ENCODE data around the gene PRKG1. TPM values are rescaled to one million over a fixed set of nuclear protein-coding genes. Genes with fewer than 3 reads are reported as not detected.

Gene PRKG1
- total RNA-seq, 1 experiment from 2014 or later: 10.4 TPM

GRCh38 chr10:51786684-51787035, 712.4 kb downstream of the PRKG1 start:
- Histone ChIP-seq H2BK15ac (ENCODE audit: low read depth, low read length) (no peak overlapping the region), H4K5ac (ENCODE audit: insufficient read length, low read depth, low read length) (no peak overlapping the region), H4K91ac (ENCODE audit: insufficient read length, low read depth, low read length) (no peak overlapping the region), H3K56ac (ENCODE audit: insufficient read length, low read depth, low read length) (no peak overlapping the region), H3K4me2 (ENCODE audit: insufficient read depth, insufficient read length, low read length) (no peak overlapping the region), H2BK120ac (ENCODE audit: low read depth, low read length, poor library complexity, severe bottlenecking) (no peak overlapping the region), H3K4ac (ENCODE audit: low read depth, low read length) (no peak overlapping the region), H2AK5ac (ENCODE audit: insufficient read length, low read length) (no peak overlapping the region), H3K9ac (ENCODE audit: extremely low read depth, insufficient read length, low read length) (no peak overlapping the region), H2BK5ac (ENCODE audit: insufficient read length, low read length) (no peak overlapping the region), H3K27ac (ENCODE audit: insufficient read length, low read depth, low read length) (no peak overlapping the region), H3K18ac (ENCODE audit: insufficient read length, low read depth, low read length) (no peak overlapping the region), H2AFZ (ENCODE audit: low read length) (no peak overlapping the region), H3T11ph (ENCODE audit: low read length) (no peak overlapping the region), H3K27me3 (ENCODE audit: insufficient read depth, low read length) (no peaks in the 10 kb centered on the region), H3K23me2 (ENCODE audit: insufficient read length, low read depth, low read length, poor library complexity, severe bottlenecking) (no peaks in the 10 kb centered on the region), H3K4me1 (ENCODE audit: insufficient read depth, low read length) (no peaks in the 10 kb centered on the region), H3K14ac (ENCODE audit: insufficient read depth, low read length) (no peak overlapping the region), H3K79me2 (ENCODE audit: insufficient read depth, low read length) (no peaks in the 10 kb centered on the region), H3K79me1 (ENCODE audit: insufficient read depth, low read depth, low read length, poor library complexity, severe bottlenecking) (no peaks in the 10 kb centered on the region), H4K8ac (replicated peaks; ENCODE audit: insufficient read length, low read depth, low read length) (no peak overlapping the region), H3K9me3 (ENCODE audit: control insufficient read depth, low read depth, low read length) (no peaks in the 10 kb centered on the region), H2BK12ac (ENCODE audit: insufficient read length, low read depth, low read length) (no peak overlapping the region), H4K20me1 (ENCODE audit: control insufficient read depth, insufficient read depth, insufficient read length) (no peaks in the 10 kb centered on the region), H3K23ac (ENCODE audit: insufficient read length, low read depth, low read length) (no peak overlapping the region), H2BK20ac (ENCODE audit: low read depth, low read length, poor library complexity, severe bottlenecking) (no peak overlapping the region)
- WGBS (ENCODE audit: extremely low coverage, insufficient read length, low lambda C conversion rate): no CpG with 5 or more reads among the region's 1 CpG
- Mint-ChIP-seq H3K4me3 (no peak overlapping the region), H3K27ac (no peak overlapping the region), H3K36me3 (ENCODE audit: insufficient read depth in 1 of 3, low read depth in 3 of 3) (no peaks in the 10 kb centered on the region), H3K4me1 (peaks cover 0 to 5% of the 10 kb centered on the region in 2 experiments; a peak in 1 of 4 replicates), H3K27me3 (ENCODE audit: low read depth) (no peaks in the 10 kb centered on the region), H3K9me3 (no peaks in the 10 kb centered on the region)
- DNase-seq: no peak
- TF ChIP-seq, protein P1, sequence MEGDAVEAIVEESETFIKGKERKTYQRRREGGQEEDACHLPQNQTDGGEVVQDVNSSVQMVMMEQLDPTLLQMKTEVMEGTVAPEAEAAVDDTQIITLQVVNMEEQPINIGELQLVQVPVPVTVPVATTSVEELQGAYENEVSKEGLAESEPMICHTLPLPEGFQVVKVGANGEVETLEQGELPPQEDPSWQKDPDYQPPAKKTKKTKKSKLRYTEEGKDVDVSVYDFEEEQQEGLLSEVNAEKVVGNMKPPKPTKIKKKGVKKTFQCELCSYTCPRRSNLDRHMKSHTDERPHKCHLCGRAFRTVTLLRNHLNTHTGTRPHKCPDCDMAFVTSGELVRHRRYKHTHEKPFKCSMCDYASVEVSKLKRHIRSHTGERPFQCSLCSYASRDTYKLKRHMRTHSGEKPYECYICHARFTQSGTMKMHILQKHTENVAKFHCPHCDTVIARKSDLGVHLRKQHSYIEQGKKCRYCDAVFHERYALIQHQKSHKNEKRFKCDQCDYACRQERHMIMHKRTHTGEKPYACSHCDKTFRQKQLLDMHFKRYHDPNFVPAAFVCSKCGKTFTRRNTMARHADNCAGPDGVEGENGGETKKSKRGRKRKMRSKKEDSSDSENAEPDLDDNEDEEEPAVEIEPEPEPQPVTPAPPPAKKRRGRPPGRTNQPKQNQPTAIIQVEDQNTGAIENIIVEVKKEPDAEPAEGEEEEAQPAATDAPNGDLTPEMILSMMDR (conservative IDR thresholded peaks at IDR 0.05): no peak

Data from H9 (cell line).